ENCODE measurements around the gene DNAJB13.

The DNAJB13 gene

DNA sequence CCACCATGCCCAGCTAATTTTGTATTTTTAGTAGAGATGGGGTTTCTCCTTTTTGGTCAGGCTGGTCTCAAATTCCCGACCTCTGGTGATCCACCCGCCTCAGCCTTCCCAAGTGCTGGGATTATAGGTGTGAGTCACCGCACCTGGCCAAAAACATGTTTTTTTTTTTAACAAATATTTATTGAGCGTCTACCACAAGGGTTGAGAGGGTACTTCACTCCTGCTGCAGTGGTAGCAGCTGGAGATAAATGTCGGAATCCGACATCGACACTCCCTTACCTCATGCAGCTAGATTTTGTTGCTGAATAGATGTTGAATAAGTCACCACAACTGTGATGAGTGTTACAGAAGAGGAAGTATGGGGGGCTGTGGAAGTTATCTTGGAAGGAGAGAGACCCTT, 971 bp downstream of the DNAJB13 start:
- DNase-seq (ENCODE audit: low spot score), result no peak

DNA sequence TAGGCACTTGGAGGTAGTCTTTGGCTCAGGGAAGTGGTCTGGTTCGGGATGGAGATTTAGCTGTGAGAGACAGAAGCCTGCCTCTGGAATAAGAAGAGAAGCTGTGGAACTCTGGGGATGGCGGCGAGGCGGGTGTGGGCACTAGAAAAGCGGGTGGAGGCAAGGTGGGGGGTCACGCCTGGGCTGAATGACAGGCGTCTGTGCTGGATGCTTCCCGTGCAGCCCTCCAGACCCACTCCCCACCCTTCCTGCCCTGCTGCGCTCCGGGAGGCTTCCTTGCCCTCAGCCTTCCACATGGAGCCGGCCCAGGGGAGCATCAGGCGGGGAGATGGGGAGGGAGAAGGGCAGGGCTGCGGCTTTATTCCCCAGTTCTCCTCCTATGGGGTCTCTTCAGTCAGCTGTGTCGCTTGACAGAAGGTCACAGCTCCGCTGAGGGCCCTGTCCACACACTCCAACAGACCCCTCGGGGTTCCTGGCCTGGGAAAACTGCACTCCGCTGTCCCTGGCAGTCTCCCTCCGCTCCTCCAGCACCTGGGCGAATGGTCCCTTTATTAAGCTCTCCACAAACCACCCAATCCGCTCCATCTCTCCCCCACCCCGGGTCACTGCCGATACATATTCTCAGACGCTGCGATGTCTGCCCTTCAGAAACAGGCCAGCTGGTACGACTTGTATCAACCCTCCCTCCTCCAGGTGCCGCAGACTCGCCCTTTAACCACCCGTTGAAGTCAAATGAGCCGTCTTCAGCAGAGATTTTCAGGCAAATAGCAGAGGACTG, 6.2 kb downstream of the DNAJB13 start:
- DNase-seq (ENCODE audit: low spot score), result no peak

DNA sequence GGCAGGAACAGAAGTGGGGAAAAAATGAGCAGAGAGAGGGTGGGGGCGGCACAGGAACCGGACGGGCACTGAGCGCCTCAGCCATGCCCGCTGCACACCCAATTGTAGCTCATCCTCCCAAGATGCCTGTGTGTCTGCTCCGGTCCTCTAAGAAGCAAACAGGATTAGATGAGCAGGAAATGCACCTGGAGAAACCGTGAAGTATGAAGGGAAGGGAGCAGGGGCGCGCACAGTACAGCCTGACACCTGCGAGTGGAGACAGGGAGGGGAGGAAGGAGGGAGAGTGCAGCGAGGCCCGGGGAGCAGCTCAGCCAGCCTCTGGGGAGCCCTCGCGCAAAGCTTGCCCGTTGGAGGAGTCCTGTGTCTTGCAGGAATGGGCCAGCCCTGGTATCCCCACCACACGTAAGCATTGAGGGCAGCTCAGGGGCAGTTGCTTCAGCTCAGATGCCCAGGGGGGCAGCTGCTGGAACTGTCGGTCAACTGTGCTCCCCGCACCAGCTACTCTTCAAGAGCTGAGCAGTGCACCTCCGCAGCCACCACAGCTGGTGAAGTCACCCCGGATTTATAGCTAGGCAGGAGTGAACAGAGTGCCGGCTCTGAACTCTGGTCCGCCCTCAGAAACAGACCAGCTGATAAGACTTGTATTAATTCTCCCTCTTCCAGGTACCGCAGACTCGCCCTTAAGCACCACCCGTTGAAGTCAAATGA, 7.0 kb downstream of the DNAJB13 start:
- DNase-seq (ENCODE audit: low spot score), result no peak

DNA sequence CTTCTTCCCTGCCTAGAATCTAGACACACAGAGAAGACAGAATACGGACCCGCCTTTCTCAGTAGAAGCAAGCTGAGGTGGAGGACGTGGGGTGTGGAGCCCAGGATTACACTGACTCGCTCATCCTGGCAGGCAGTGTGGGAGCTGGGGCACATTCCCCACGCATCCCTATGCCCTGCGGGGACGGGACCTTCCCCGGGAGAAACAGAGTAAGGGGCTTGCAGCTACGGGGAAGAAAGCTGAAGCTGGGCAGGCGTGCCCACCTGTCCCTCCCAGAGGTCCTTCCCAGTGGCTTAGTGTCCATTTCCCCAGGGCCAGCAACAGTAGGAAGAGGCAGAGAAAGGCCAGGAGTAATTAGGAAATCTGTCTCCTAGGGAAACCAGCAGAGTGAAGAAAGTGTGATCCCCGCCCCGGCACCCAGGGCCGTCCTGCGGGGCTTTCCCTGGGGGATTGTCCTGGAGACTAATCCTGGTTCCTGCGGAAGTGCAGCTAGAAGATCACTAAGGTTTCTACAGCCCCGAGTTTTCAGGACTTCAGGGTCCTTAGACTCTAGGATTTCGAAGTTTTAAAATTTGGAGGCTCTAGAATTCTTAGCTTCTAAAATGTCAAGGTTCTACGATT, 7.8 kb downstream of the DNAJB13 start:
- no peak for DNase-seq (ENCODE audit: low spot score)

DNA sequence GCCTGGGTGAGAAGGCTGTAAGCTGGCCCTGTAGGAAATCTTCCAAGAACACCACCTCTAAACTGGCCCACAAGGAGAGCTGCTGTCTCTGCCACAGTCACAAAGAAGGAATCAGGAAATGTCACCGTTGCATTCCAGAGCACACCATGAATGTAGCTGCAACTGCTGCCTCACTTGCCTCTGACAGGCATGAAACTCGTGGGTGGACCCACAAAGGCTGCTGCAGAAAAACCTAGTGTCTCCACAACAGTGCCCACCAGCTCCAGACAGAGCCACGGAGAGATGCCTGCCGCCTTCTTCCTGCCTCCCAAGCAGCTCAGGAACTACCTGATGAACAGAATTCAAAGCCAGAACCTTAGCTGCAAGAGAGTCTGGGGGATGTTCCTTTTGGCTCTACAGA, 10.5 kb downstream of the DNAJB13 start:
- DNase-seq (ENCODE audit: low spot score), result no peak

DNA sequence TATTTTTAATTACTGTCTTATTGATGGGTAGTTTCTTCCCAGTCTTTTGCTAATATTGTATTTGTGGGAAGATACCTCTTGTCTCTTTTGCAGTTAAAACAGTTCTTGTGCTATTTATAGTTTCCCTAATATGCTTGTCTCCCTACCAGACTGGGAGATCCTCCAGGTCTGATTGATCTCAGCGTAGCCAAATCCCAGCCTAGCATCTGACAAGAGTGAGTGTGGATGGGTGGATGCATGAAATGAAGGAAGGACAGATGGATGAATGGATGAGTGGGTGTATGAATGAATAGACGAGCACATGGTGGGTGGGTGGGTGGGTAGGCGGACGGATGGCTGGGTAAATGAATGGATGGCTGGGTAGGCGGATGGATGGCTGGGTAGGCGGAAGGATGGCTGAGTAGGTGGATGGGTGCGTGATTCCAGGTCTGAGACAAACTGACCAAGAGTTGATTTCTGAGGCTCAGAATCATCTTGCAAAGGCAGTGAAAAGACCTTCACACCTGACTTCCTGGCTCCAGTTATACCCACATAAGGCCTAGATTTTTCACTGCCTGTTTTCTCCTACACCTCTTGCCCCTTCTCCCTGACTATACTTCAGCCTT, 11.4 kb downstream of the DNAJB13 start:
- DNase-seq (ENCODE audit: low spot score), result no peak

DNA sequence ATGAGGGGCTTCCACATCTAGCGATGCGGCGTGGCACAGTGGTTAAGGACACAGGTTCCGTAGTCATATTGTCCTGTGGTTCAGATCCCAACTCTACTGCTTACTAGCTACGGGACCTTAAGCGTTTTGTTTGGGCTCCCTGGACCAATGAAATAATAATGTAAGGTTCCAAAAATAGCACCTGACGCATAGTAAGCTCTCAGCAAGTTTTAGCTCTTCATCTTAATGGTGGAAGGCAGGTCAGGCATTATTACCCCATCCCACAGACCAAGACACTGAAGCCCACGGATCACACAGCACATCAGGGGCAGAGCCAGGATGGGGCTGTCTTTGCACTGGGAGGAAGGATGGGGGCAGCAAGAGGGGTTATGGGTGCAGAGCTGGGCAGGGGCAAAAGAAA, 13.0 kb downstream of the DNAJB13 start:
- peak; percentile 17 for DNase-seq (ENCODE audit: low spot score)

DNA sequence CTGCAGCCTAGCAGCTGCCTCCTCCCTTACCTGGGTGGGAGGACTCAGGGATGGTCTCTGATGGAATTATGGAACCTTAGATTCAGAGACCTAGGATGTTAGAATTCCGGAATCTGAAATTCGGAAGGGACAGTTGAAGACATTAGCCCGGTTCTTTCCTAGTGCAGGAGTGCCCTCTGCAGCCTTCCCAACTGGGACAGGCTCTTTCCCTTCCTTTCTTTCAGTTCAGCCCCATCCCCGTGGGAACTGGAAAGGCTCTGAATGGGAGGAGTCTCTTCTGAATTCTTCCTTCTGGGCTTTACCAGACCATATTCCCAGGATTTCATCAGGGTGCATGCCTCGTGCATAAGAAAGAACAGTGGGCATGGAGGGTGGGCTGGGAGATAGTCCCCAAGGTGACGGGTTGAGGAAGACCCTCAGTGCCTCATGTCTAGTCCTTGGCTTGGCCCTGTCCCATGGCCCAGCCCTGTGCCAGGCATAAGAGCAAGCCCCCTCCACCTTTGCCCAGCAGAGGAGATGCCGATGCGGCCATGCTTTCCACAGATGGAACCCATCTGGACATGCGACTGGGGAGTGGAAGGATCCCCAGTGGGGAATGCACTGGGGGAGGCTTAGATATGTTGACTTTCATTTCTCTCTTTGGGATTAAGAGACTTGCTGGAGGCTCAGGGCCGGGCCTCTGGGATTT, 14.4 kb downstream of the DNAJB13 start:
- DNase-seq (ENCODE audit: low spot score), result peak; percentile 11

DNA sequence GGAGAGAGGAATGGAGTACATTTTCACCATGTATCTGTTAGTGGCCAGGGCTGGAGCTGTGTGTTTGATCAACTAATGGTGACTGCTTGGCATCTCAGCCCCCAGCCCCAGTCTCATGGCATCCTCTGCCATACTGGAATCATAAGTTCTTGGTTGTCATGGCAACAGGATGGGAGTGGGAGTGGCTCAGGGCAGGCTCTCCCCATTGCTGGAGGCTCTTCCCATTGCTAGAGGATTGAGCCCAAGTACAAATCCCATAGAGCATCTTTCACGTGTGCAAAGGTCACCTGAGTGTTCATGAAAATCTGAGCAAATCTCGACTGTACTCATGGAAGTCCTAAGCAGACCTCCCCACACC, 14.9 kb downstream of the DNAJB13 start:
- peak; percentile 15 for DNase-seq (ENCODE audit: low spot score)

DNA sequence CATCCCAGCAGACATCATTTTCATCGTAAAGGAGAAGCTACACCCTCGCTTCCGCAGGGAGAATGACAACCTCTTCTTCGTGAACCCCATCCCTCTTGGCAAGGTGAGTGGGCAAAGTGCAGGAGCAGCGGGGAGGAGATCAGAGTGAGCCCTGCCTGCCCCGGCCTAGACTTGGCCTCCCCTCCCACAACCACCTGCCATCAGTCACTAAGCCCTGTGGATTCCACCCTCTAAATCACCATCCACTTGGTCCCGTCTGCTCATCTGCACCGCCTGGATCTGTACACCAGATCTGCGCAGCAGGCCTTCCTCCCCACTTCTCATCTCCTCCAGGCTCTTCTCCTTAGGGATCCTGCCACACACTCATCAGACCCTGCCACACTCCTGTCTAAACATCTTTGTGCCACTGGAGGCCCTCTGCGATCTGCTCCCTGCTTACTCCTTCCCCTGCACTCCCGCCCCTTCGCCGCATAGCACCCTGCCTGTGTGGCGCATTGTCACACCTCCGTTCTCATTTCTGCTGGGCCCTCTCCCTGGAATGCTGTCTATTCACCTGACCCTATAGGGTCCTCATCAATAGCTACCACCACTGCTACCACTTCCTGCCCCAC, 17.6 kb downstream of the DNAJB13 start:
- peak; percentile 15 for DNase-seq (ENCODE audit: low spot score)

DNA sequence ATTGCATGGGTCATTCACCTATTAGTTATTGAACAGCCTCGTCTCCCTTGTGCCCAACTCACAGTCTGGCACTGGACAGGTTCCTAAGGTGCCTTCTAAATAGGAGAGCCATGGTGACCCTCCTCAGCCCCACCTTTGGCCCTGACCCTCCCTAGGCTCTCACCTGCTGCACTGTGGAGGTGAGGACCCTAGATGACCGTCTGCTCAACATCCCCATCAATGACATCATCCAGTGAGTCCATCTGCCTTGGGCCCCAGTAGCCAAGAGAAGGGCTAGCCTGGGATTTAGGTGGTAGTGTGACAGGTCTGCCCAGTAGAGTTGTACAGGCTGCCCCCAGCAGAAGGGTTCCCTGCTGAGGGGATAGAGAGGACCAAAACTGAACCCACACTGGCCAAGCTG, 18.3 kb downstream of the DNAJB13 start:
- DNase-seq (ENCODE audit: low spot score), result no peak

DNA sequence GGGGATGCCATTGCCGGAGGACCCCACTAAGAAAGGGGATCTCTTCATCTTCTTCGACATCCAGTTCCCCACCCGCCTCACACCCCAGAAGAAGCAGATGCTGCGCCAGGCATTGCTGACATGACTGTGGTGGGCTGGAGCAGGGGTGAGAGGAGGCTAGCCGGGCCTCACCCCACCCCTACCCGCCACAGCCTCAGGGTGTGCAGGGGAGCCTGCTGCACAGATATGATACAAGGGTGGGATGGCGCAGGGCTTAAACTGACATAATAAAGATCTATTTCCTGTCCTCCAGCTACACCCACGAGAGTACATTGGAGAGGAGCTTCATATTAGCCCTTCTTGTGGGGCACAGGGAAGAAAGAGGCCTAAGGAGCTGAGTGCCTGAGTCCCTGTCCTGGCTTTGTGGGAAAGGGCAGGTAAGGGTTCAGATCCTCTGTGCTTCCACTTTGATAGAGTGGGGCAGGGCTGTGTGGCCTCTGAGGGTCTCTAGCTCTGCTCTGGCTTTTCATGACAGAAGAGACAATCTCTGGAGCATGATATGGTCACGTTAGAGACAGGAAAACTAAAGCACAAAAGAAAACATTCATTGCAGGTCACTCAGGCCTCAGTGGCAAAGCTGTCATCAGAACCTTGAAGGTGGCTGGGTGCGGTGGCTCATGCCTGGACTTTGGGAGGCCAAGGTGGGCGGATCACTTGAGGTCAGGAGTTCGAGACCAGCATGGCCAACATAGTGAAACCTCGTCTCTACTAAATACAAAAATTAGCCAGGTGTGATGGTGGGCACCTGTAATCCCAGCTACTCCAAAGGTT, 19.4 kb downstream of the DNAJB13 start:
- peak; percentile 26 for DNase-seq (ENCODE audit: low spot score)

DNA sequence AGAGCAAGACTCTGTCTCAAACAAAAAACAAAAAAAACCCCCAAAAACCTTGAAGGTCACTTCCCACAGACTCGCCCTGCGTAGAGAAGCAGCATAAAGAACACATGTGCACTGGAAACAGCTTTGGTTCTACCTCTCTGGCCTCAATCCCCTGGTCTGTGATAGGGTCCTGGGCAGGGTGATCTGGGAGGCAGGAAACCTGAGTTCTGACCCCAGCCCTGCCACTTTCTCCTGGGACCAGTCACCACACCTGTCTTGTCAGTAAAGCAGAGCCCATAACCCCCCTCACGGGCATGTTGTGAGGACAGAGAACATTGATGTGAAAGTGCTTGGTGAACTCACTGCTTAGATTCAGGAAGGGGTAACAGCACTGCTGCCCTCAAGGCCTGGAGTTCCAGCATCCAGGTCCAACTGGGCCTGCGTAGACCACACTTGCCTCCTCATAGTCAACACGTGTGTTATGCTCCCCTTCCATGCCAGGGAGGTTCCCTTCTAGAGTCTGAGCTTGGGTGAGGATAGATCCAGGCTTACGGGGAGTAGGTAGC, 20.4 kb downstream of the DNAJB13 start:
- DNase-seq (ENCODE audit: low spot score), result peak; percentile 31

DNA sequence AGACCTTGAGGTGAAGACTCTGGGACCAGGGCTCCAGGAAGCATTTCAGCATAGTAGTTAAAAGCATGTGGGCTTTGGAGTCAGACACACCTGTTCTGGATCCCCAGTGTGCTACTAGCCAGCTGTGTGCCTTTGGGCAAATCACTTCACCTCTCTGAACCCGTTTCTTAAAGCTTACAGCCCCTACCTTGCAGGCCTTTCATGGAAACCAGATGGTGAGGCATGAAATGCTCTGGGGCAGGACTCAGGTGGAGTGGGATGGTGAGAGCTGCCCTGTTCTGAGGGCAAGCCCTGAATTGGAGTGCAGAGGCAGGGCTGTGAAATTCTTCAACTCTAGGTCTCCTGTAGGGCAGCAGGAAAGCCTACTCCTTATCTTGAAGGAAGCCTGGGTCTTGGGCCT, 21.4 kb downstream of the DNAJB13 start:
- peak; percentile 33 for DNase-seq (ENCODE audit: low spot score)

DNA sequence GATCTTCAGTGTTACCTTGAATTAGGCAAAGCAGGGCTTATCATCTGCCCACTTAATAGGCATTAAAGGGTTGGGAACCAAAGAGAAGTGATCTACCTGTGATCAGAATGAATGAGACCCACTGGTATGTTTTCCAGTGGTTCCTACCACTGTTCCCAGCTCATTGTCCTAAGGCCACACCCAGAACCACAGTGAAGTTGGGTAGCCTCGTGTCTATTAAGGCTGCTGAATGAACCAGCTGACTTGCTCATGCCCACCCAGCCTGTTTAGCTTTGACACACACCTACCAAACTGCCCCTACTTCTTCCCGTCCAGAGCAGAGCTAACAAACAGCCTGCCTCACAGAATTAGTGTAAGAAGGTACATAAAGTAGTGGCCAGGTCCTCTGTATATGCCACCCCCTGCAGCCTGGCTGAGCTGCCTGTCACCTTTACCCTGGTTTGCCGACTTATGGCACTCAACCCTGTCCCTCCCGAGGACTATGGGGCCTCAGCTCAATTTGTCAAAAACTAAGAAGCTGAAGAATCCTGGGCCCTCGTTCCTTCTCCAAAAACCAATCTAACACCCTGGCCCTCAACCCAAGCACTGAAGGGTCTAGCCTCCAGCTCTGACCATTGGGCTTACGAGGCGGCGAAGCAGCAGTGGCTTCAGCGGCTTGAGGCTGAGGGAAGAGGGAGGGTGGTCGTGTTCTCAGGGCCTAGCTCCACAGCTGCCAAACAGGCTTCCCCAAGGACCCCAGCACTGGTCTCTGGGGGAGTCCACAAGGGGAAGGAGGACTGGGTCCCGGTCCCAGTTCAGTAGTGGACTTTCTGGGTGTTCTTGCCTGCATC, 22.0 kb downstream of the DNAJB13 start:
- peak; percentile 24 for DNase-seq (ENCODE audit: low spot score)

DNA sequence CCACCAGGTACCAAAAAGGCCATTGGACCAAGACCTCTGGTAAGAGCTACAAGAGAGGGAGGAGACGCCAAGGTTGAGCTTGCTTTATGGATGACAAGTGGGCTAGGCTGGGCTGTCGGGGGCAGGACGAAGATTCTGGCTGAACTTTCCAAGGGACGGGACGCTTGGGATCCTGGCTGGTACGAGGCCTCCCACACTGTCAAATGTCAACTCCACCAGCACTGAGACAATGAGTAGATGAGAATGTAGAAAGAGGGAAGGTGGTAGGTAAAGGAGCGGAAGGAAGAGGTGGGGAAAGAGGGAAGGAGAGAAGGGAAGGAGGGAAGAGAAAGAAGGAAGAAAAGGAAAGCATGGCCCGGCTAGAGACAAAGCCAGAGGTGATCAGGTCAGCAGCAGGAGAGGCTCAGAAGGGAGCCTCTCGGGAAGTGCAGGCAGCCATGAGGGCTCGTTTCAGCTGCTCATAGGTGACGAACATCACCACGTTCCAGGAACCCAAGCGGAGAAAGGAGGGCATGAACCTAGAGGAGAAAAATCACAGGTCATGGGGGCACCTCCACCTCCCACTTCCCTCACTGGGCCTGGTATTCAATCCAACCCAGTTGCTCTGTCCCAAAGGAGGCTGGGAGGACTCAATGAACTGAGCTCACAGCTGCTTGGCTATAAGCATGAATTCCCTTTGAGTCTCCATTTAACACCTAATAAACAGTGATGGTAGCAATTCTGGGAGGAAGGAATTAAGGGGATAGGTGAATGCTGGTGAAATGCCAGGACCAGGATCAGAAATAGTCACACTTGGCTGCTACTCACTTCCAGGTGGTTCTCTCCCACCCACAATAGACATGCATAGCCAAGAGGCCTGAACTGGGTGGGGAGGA, 24.0 kb downstream of the DNAJB13 start:
- no peak for DNase-seq (ENCODE audit: low spot score)

DNA sequence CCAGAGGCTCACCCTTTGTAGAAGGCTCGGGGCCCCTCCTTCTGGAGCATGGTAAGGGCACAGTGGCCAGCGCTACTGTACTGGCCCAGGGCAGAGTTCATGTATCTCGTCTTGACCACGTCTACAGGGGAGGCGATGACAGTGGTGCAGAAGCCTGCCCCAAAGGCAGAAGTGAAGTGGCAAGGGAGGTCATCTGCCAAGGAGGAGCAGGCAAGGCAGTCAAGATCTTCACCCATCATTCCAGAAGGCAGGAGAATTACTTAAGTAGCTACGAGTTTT, 24.6 kb downstream of the DNAJB13 start:
- no peak for DNase-seq (ENCODE audit: low spot score)

DNA sequence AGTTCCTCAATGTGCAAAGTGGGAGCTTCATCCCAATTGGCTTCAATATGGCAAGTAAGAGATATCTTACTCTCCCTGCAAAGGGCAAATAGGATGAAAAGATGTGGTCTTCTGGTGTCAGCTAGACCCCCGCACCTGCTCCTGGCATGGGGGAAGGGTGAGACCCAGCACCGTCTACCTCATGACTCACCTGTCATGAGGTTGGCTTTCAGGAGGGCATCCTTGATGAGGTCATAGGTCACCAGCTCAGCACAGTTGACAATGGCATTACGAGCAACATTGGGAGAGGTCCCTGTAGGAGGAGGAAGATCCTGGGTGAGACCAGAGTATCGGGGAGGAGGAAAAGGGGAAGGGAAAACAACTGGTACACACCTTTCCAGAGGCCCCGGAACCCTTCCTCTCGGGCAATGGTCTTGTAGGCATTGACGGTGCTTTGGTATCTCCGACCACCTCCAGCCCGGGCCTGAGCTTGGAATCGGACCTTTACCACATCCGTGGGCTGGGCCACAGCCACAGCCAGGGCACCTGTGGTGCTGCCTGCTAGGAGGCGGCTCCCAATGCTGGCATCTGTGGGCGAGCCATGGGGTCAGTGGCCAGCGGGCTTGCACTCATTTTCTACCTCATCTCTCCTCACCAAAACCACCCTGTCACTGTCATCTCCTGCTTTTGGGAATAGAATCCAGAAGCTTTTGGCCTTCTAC, 25.8 kb downstream of the DNAJB13 start:
- no peak for DNase-seq (ENCODE audit: low spot score)

Measured in NAMALWA (cell line).